ENCODE measurements around the gene KRTAP10-10.
"Not testable (repeated sequence)": the region's sequence is repeated elsewhere in the genome, so short reads cannot be mapped to it uniquely, and the experiment has no call there.

KRTAP10-10 gene

GRCh38 chr21:44637018-44637850 is at the start of gene KRTAP10-10:
Gene KRTAP10-10 (plus strand): TSS chr21:44637356. CDS start chr21:44637418, 62 bp downstream.
- DNase-seq: no peak

- DNase-seq: no peak
Observed at GRCh38 chr21:44589094-44589493, 48.1 kb upstream of the KRTAP10-10 start.

GRCh38 chr21:44589586-44590305 is 47.4 kb upstream of the KRTAP10-10 start:
- no peak for DNase-seq

GRCh38 chr21:44590311-44590721 is 46.8 kb upstream of the KRTAP10-10 start:
- DNase-seq: no peak

GRCh38 chr21:44590897-44591800 is 46.0 kb upstream of the KRTAP10-10 start:
- DNase-seq: not testable (repeated sequence)

- DNase-seq: not testable (repeated sequence)
Observed at GRCh38 chr21:44591801-44592130, 45.4 kb upstream of the KRTAP10-10 start.

- no peak for DNase-seq
Observed at GRCh38 chr21:44592446-44593311, 44.5 kb upstream of the KRTAP10-10 start, which contains the start of gene KRTAP10-6. Gene KRTAP10-6 (minus strand): TSS chr21:44592505. CDS start chr21:44592484, 21 bp downstream.

- DNase-seq: no peak
Observed at GRCh38 chr21:44593598-44594405, 43.4 kb upstream of the KRTAP10-10 start.

GRCh38 chr21:44594406-44594916 is 42.7 kb upstream of the KRTAP10-10 start:
- no peak for DNase-seq

GRCh38 chr21:44595524-44595923 is 41.6 kb upstream of the KRTAP10-10 start:
- no peak for DNase-seq

- no peak for DNase-seq
Observed at GRCh38 chr21:44596068-44596725, 41.0 kb upstream of the KRTAP10-10 start.

- DNase-seq: no peak
Observed at GRCh38 chr21:44598061-44598460, 39.1 kb upstream of the KRTAP10-10 start.

- no peak for DNase-seq
Observed at GRCh38 chr21:44599264-44600029, 37.7 kb upstream of the KRTAP10-10 start.

- not testable (repeated sequence) for DNase-seq
Observed at GRCh38 chr21:44600118-44600978, 36.8 kb upstream of the KRTAP10-10 start, which contains the start of gene KRTAP10-7. Gene KRTAP10-7 (plus strand): TSS chr21:44600597. CDS start chr21:44600622, 25 bp downstream.

GRCh38 chr21:44601091-44601490 is 36.1 kb upstream of the KRTAP10-10 start:
- DNase-seq: not testable (repeated sequence)

- DNase-seq: no peak
Observed at GRCh38 chr21:44601596-44602462, 35.3 kb upstream of the KRTAP10-10 start.

GRCh38 chr21:44602463-44602850 is 34.7 kb upstream of the KRTAP10-10 start:
- no peak for DNase-seq

All from EL (cell line).